Peyer's patch (tissue), 4 donors: Measurements from ENCODE around the gene FAM161B. TPM values are rescaled to one million over a fixed set of nuclear protein-coding genes. Genes with fewer than 3 reads are reported as not detected.
"Not testable (repeated sequence)": the region's sequence is repeated elsewhere in the genome, so short reads cannot be mapped to it uniquely, and the experiment has no call there.

ENCODE experiments used
- DNase-seq, 3 donors: peaks; one replicate each; pipeline ENCODE4 v3.0.0-alpha.2; 2017 to 2019
- H3K27ac ChIP-seq, 4 donors: fragments of 200-600 bp; sonication (generic); one replicate each; pipeline ENCODE4 v1.5.1; 2016 to 2019
- H3K27me3 ChIP-seq, 2 donors: fragments of 200-600 bp; sonication (generic); one replicate each; pipeline ENCODE4 v1.5.1; 2019
- H3K36me3 ChIP-seq, 3 donors: fragments of 200-600 bp; sonication (generic); one replicate each; pipeline ENCODE4 v1.5.1; 2016 to 2019
- H3K4me1 ChIP-seq, 4 donors: fragments of 200-600 bp; sonication (generic); one replicate each; pipeline ENCODE4 v1.5.1; 2016 to 2019
- H3K4me3 ChIP-seq, 4 donors: fragments of 200-600 bp; sonication (generic); 1 replicate in 3 of 4; 2 replicates in 1 of 4; pipeline ENCODE4 v1.5.1; 2016 to 2019; ENCODE audit warnings: mild to moderate bottlenecking in 1 of 4
- H3K9me3 ChIP-seq, 4 donors: fragments of 200-600 bp; sonication (generic); one replicate each; pipeline ENCODE4 v1.5.1; 2016 to 2019; ENCODE audit warnings: mild to moderate bottlenecking in 1 of 4
- CTCF ChIP-seq, 6 experiments: fragments of 450-650 bp in 4 of 6; fragments of 200-600 bp in 2 of 6; sonication (generic) in 1 of 6; IDR thresholded peaks; one replicate each; pipeline ENCODE4 v1.5.1; 2017 to 2019; ENCODE audit warnings: antibody characterized with exemption in 6 of 6, mild to moderate bottlenecking in 3 of 6, moderate library complexity in 1 of 6
- POLR2A ChIP-seq, 2 donors: fragments of 450-650 bp; IDR thresholded peaks; one replicate each; pipeline ENCODE4 v1.5.1; 2017; ENCODE audit warnings: antibody characterized with exemption in 2 of 2, mild to moderate bottlenecking in 2 of 2, moderate library complexity in 2 of 2
- total RNA-seq, 4 donors: library from RNA; depleted of rRNA; stranded (reverse); fragments of >200 nt; gene quantifications; one replicate each; pipeline ENCODE4 v1.1.0, GENCODE V29; 2016

The FAM161B gene
- total RNA-seq, 4 donors from 2014 or later: 1.7 to 12.9 (median 8.3) TPM

- Histone ChIP-seq H3K9me3 (no peaks in the 10 kb centered on the region), H3K4me3 (no peak overlapping the region), H3K4me1 (peaks cover 0 to 18% (median 0%) of the 10 kb centered on the region in 4 donors), H3K36me3 (peaks cover 0 to 60% (median 0%) of the 10 kb centered on the region in 3 donors), H3K27me3 (no peaks in the 10 kb centered on the region), H3K27ac (no peak overlapping the region)
- TF ChIP-seq CTCF (IDR thresholded peaks at IDR 0.05) (no peak), POLR2A (IDR thresholded peaks at IDR 0.05) (no peak)
- no peak for DNase-seq
These were observed 7.7 kb downstream of the FAM161B start for GRCh38 chr14:73942180-73942579.

DNA sequence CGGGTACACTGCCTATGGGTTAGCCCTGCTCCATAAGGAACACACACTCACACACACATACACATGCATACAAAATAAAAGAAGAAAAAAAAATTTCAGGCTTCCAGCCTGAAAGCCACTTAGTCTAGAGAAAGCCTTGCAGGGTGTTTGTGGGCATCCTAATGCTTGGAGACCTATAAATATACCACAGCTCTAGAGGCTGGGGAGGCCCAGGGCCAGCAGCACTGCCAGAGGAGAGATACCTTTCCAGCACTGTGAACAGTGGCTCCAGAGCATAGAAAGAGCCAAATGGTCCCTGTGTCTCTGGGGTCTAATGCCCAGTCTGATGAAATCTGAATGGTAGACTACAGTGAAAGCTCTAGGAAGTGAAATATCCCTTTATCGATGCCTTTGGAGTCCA is 12.9 kb downstream of the FAM161B start:
- Histone ChIP-seq H3K4me3 (no peak overlapping the region), H3K27me3 (no peaks in the 10 kb centered on the region), H3K9me3 (no peaks in the 10 kb centered on the region), H3K27ac (no peak overlapping the region), H3K36me3 (peaks cover 0 to 79% (median 4%) of the 10 kb centered on the region in 3 donors), H3K4me1 (no peaks in the 10 kb centered on the region)
- TF ChIP-seq POLR2A (IDR thresholded peaks at IDR 0.05) (no peak), CTCF (IDR thresholded peaks at IDR 0.05) (no peak)
- no peak for DNase-seq

DNA sequence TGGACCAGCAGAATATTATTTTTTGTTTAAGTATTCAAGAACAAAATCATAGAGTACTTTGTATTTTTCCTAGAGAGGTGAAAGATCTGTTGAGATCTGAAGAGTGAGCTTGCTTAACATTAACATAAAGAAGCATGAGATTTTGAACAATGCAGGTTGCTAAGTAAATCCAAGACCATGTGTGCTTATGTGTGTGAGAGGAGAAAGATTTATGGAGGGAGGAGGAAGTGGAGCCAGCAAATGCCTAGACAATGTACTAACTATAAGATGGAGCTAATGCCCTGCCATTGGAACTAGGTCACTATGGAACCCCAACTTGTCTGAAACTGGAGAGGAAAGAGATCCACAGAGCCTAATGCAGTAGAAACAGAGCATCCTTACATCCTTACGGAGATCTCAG is 13.3 kb downstream of the FAM161B start:
- Histone ChIP-seq H3K27ac (no peak overlapping the region), H3K9me3 (no peaks in the 10 kb centered on the region), H3K4me1 (no peaks in the 10 kb centered on the region), H3K27me3 (no peaks in the 10 kb centered on the region), H3K36me3 (peaks cover 0 to 80% (median 4%) of the 10 kb centered on the region in 3 donors), H3K4me3 (no peak overlapping the region)
- no peak for DNase-seq
- TF ChIP-seq CTCF (IDR thresholded peaks at IDR 0.05) (no peak), POLR2A (IDR thresholded peaks at IDR 0.05) (no peak)

DNA sequence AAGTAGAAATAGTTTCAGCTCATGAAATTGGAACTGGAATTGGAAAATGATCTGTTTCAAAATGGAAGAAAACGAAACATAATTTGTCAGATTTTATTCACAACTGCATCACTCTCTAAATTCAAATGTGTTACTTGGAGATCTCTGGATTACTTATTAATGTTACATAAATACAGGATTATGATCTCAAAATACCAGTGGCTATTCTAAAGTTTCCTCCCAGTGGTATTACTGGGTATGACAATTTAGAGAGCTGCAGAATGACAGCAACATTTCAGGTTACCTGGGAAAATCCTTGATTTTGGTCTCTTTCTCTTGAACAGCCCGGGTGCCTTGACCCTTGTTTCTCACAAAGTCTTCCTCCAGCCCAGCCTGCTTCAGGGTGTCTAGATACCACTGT is 14.2 kb downstream of the FAM161B start:
- Histone ChIP-seq H3K4me1 (no peaks in the 10 kb centered on the region), H3K9me3 (no peaks in the 10 kb centered on the region), H3K36me3 (peaks cover 0 to 83% (median 4%) of the 10 kb centered on the region in 3 donors), H3K27ac (no peak overlapping the region), H3K27me3 (no peaks in the 10 kb centered on the region), H3K4me3 (no peak overlapping the region)
- no peak for DNase-seq
- TF ChIP-seq POLR2A (IDR thresholded peaks at IDR 0.05) (no peak), CTCF (IDR thresholded peaks at IDR 0.05) (peak in 3 of 6 experiments; percentile 30 to 41 (median 32))

- H3K36me3 ChIP-seq: peaks cover 3 to 91% (median 3%) of the 10 kb centered on the region in 3 donors
These were observed 25.6 kb downstream of the FAM161B start for GRCh38 chr14:73924337-73924736.

DNA sequence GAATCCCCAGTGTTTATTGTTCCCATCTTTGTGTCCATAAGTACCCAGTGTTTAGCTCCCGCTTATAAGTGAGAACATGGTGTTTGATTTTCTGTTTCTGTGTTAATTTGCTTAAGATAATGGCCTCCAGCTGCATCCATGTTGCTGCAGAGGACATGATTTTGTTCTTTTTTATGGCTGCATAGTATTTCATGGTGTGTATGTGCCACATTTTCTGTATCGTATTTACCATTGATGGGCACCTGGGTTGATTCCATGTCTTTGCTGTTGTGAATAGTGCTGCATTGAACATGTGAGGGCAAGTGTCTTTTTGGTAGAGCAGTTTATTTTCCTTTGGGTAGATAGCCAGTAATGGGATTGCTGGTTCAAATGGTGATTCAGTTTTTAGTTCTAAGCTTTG is 30.4 kb downstream of the FAM161B start:
- not testable (repeated sequence) for H3K4me3 ChIP-seq, DNase-seq, H3K27ac ChIP-seq, H3K9me3 ChIP-seq, H3K27me3 ChIP-seq, H3K4me1 ChIP-seq
- peaks cover 3 to 85% (median 3%) of the 10 kb centered on the region in 3 donors for H3K36me3 ChIP-seq

More at GRCh38 chr14:73924337-73924736, 25.6 kb downstream of the FAM161B start:
- no peak overlapping the region for H3K4me3 ChIP-seq
- no peak for TF ChIP-seq CTCF (IDR thresholded peaks at IDR 0.05)
- TF ChIP-seq POLR2A (IDR thresholded peaks at IDR 0.05): no peak
- H3K9me3 ChIP-seq: no peaks in the 10 kb centered on the region
- no peak overlapping the region for H3K27ac ChIP-seq
- no peak for DNase-seq
- H3K4me1 ChIP-seq: no peaks in the 10 kb centered on the region
- no peaks in the 10 kb centered on the region for H3K27me3 ChIP-seq
